Gastroesophageal sphincter (tissue), 3 donors: Measurements from ENCODE around the gene STRN4.

Source experiments
- CTCF ChIP-seq, 4 experiments: fragments of 200-600 bp in 2 of 4; fragments of 450-650 bp in 2 of 4; sonication (generic) in 1 of 4; IDR thresholded peaks; one replicate each; pipeline ENCODE4 v1.5.1; 2017 to 2019; ENCODE audit warnings: antibody characterized with exemption in 4 of 4, mild to moderate bottlenecking in 2 of 4, moderate library complexity in 2 of 4
- EP300 ChIP-seq: sonication (generic); formaldehyde crosslinking; IDR thresholded peaks from one replicate; pipeline ENCODE4 v1.6.1; 2017; ENCODE audit warnings: antibody characterized with exemption, mild to moderate bottlenecking

GRCh38 chr19:46710687-46711086 is 35.6 kb downstream of the STRN4 start:
- TF ChIP-seq EP300, result no peak
- no peak for TF ChIP-seq CTCF (IDR thresholded peaks at IDR 0.05)
